Muscle of back (tissue), 11 donors: Measurements from ENCODE around the gene TBX4. TPM values are rescaled to one million over a fixed set of nuclear protein-coding genes. Genes with fewer than 3 reads are reported as not detected.
"Not testable (repeated sequence)": the region's sequence is repeated elsewhere in the genome, so short reads cannot be mapped to it uniquely, and the experiment has no call there.

ENCODE experiments used
- DNase-seq, 3 donors: peaks; one replicate each; pipeline versions ENCODE4 v3.0.0 to v3.0.0-alpha.2; 2013
- polyA plus RNA-seq, 10 donors: library from polyadenylated mRNA; unstranded; fragments of 120-200 nt; gene quantifications; one replicate each; pipeline ENCODE4 v1.2.1, GENCODE V29; 2013; ENCODE audit not compliant: insufficient read length in 10 of 10

TBX4 gene
- polyA plus RNA-seq, 10 donors = 3.7 to 37.8 (median 6.0) TPM

GRCh38 chr17:61517843-61518606, 65.8 kb downstream of the TBX4 start:
- no peak for DNase-seq

- DNase-seq = no peak
Measured at GRCh38 chr17:61519139-61519538, 66.9 kb downstream of the TBX4 start.

- DNase-seq = no peak
Measured at GRCh38 chr17:61519754-61520440, 67.7 kb downstream of the TBX4 start.

- no peak for DNase-seq
Measured at GRCh38 chr17:61520897-61521296, 68.7 kb downstream of the TBX4 start.

GRCh38 chr17:61522088-61522487, 69.9 kb downstream of the TBX4 start:
- DNase-seq = no peak

GRCh38 chr17:61524319-61524718, 72.1 kb downstream of the TBX4 start:
- no peak for DNase-seq

GRCh38 chr17:61527441-61527840, 75.2 kb downstream of the TBX4 start:
- DNase-seq = not testable (repeated sequence)

GRCh38 chr17:61528171-61528570, 75.9 kb downstream of the TBX4 start:
- DNase-seq = no peak

- DNase-seq = no peak
Measured at GRCh38 chr17:61531223-61531622, 79.0 kb downstream of the TBX4 start.

- no peak for DNase-seq
Measured at GRCh38 chr17:61532826-61533225, 80.6 kb downstream of the TBX4 start.

GRCh38 chr17:61533797-61534196, 81.6 kb downstream of the TBX4 start:
- no peak for DNase-seq

GRCh38 chr17:61534414-61534813, 82.2 kb downstream of the TBX4 start:
- DNase-seq = no peak

Other genes with a start within 250 kb of the TBX4 start
- gene TBX2, start 52.6 kb upstream of the TBX4 start, polyA plus RNA-seq = 10 to 100 TPM in 2 of 10 donors, 1 to 10 TPM in 8; 5.4 to 11.7 (median 9.0) TPM
- 1 to 10 TPM in 7 of 10 donors, under 1 TPM in 3; 0.59 to 2.6 (median 1.2) TPM for gene NACA2, start 138.8 kb downstream of the TBX4 start, polyA plus RNA-seq